ENCODE data around the gene CBLB. TPM values are rescaled to one million over a fixed set of nuclear protein-coding genes. Genes with fewer than 3 reads are reported as not detected.

Gene CBLB
- total and polyA plus RNA-seq, 2 donors (not counting 1 experiment from before 2014, with no cell fraction given): 26.9 to 28.5 TPM

DNA sequence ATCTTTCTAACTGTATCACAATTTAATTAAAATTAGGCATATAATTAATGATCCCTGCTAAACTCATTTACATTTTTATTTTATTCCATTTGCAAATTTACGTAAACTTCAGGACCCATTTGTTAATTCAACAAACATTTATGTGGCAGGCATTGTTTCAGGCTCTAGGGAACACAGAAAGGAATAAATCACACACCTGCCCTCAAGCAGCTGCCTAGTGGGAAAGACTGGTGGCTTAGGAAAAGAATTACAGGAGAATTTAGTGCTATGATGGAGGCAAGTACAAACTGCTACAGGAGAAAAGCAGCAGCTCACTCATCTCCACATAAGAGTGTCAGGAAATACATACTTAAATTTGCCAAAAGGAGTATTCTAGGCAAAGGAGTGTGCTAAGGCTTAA, 11.2 kb downstream of the CBLB start:
- no peak for DNase-seq (ENCODE audit: low read depth in 2 of 2)
- Histone ChIP-seq H3K9ac (ENCODE audit: insufficient read depth, low read length) (no peak overlapping the region), H3K4me3 (replicated peaks in 1 of 4; ENCODE audit: control extremely low read depth in 1 of 4, insufficient read depth in 1 of 4, low read depth in 3 of 4, low read length in 4 of 4) (no peak overlapping the region), H3K79me2 (ENCODE audit: control insufficient read depth, insufficient read depth, low read length) (peaks cover 21% of the 10 kb centered on the region), H3K36me3 (ENCODE audit: control insufficient read depth, insufficient read depth, low read length) (no peaks in the 10 kb centered on the region), H3K27ac (ENCODE audit: insufficient read depth, low read length) (no peak overlapping the region), H4K20me1 (ENCODE audit: control insufficient read depth, extremely low read depth, insufficient read depth, low read length) (no peaks in the 10 kb centered on the region), H3K4me1 (ENCODE audit: control insufficient read depth, extremely low read depth, insufficient read depth, low read length) (no peaks in the 10 kb centered on the region), H2AFZ (ENCODE audit: low read length) (no peak overlapping the region), H3K9me3 (ENCODE audit: control insufficient read depth, insufficient read depth, low read depth, low read length) (no peaks in the 10 kb centered on the region), H3K4me2 (ENCODE audit: extremely low read depth, insufficient read depth, low read length) (no peak overlapping the region), H3K27me3 (ENCODE audit: control insufficient read depth, insufficient read depth, low read length) (no peaks in the 10 kb centered on the region)
- no peak for TF ChIP-seq EZH2 (IDR thresholded peaks at IDR 0.05; ENCODE audit: low read length, missing control alignments)
- TF ChIP-seq, protein P1, sequence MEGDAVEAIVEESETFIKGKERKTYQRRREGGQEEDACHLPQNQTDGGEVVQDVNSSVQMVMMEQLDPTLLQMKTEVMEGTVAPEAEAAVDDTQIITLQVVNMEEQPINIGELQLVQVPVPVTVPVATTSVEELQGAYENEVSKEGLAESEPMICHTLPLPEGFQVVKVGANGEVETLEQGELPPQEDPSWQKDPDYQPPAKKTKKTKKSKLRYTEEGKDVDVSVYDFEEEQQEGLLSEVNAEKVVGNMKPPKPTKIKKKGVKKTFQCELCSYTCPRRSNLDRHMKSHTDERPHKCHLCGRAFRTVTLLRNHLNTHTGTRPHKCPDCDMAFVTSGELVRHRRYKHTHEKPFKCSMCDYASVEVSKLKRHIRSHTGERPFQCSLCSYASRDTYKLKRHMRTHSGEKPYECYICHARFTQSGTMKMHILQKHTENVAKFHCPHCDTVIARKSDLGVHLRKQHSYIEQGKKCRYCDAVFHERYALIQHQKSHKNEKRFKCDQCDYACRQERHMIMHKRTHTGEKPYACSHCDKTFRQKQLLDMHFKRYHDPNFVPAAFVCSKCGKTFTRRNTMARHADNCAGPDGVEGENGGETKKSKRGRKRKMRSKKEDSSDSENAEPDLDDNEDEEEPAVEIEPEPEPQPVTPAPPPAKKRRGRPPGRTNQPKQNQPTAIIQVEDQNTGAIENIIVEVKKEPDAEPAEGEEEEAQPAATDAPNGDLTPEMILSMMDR (conservative IDR thresholded peaks at IDR 0.05 in 1 of 2, IDR thresholded peaks at IDR 0.05 in 1 of 2; ENCODE audit: low read depth in 1 of 2, low read length in 2 of 2): no peak

DNA sequence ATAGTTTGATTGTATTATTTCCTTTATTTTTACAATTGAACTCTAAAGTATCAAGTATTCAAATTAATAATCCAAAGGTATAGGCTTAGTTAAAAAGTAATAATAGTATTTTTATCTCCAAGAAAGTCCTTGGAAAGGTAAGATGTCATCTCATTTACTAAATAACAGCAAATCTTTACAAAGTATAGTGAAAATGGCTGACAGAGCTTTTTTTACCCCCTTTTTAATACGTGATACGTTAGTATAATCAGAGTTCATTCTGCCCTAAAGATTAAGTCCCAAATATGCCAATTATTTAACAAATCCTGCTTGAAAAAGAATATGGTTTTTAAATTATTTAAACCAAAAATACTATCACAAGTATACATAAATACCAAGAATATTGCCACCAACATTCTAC, 12.2 kb downstream of the CBLB start:
- TF ChIP-seq, protein P1 (conservative IDR thresholded peaks at IDR 0.05 in 1 of 2, IDR thresholded peaks at IDR 0.05 in 1 of 2; ENCODE audit: low read depth in 1 of 2, low read length in 2 of 2): no peak
- no peak for TF ChIP-seq EZH2 (IDR thresholded peaks at IDR 0.05; ENCODE audit: low read length, missing control alignments)
- Histone ChIP-seq H2AFZ (ENCODE audit: low read length) (no peak overlapping the region), H3K9ac (ENCODE audit: insufficient read depth, low read length) (no peak overlapping the region), H3K79me2 (ENCODE audit: control insufficient read depth, insufficient read depth, low read length) (peaks cover 16% of the 10 kb centered on the region), H3K4me2 (ENCODE audit: extremely low read depth, insufficient read depth, low read length) (no peak overlapping the region), H3K27me3 (ENCODE audit: control insufficient read depth, insufficient read depth, low read length) (no peaks in the 10 kb centered on the region), H3K27ac (ENCODE audit: insufficient read depth, low read length) (no peak overlapping the region), H3K4me3 (replicated peaks in 1 of 4; ENCODE audit: control extremely low read depth in 1 of 4, insufficient read depth in 1 of 4, low read depth in 3 of 4, low read length in 4 of 4) (no peak overlapping the region), H3K9me3 (ENCODE audit: control insufficient read depth, insufficient read depth, low read depth, low read length) (no peaks in the 10 kb centered on the region), H3K36me3 (ENCODE audit: control insufficient read depth, insufficient read depth, low read length) (no peaks in the 10 kb centered on the region), H4K20me1 (ENCODE audit: control insufficient read depth, extremely low read depth, insufficient read depth, low read length) (no peaks in the 10 kb centered on the region), H3K4me1 (ENCODE audit: control insufficient read depth, extremely low read depth, insufficient read depth, low read length) (no peaks in the 10 kb centered on the region)
- DNase-seq (ENCODE audit: low read depth in 2 of 2): no peak

DNA sequence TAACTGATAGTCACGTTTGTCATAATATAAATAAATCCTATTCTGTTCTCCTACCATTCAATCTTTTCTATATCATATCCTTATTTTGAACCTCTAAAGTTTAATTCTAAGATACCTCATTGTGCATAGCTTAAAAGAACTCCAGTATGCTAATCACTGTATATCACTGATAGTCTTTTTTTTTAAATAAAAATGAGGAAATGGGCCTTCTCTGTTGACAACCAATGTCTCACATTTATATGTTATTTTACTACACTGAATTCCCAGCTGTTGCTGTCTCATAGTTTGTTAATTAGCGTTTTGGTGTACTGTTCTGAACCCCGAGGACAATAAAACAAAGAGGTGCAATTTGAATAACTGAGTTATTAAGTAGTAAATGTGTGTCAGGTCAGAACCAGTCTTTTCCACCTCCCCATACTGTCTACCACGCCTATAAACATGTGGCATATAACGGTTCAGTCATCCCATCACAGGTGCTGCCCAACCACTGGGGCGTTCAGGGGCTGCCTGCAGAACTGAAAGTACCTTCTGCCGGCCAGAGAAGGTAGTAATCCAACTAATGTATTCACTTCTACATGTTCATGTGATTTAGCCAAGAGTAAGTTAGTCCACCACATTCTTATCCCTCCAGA, 14.9 kb downstream of the CBLB start:
- TF ChIP-seq, protein P1 (conservative IDR thresholded peaks at IDR 0.05 in 1 of 2, IDR thresholded peaks at IDR 0.05 in 1 of 2; ENCODE audit: low read depth in 1 of 2, low read length in 2 of 2): no peak
- Histone ChIP-seq H3K4me3 (replicated peaks in 1 of 4; ENCODE audit: control extremely low read depth in 1 of 4, insufficient read depth in 1 of 4, low read depth in 3 of 4, low read length in 4 of 4) (no peak overlapping the region), H3K36me3 (ENCODE audit: control insufficient read depth, insufficient read depth, low read length) (peaks cover 2% of the 10 kb centered on the region), H3K4me2 (ENCODE audit: extremely low read depth, insufficient read depth, low read length) (no peak overlapping the region), H3K9ac (ENCODE audit: insufficient read depth, low read length) (no peak overlapping the region), H3K27me3 (ENCODE audit: control insufficient read depth, insufficient read depth, low read length) (no peaks in the 10 kb centered on the region), H3K9me3 (ENCODE audit: control insufficient read depth, insufficient read depth, low read depth, low read length) (no peaks in the 10 kb centered on the region), H3K4me1 (ENCODE audit: control insufficient read depth, extremely low read depth, insufficient read depth, low read length) (no peaks in the 10 kb centered on the region), H3K79me2 (ENCODE audit: control insufficient read depth, insufficient read depth, low read length) (peaks cover 5% of the 10 kb centered on the region), H2AFZ (ENCODE audit: low read length) (no peak overlapping the region), H4K20me1 (ENCODE audit: control insufficient read depth, extremely low read depth, insufficient read depth, low read length) (no peaks in the 10 kb centered on the region), H3K27ac (ENCODE audit: insufficient read depth, low read length) (no peak overlapping the region)
- no peak for DNase-seq (ENCODE audit: low read depth in 2 of 2)
